HUES6 (cell line): ENCODE measurements around the gene NCOA6.
A peak's percentile ranks its signal among the peaks of the same experiment; 100 is the strongest.

Experiments
- H3K27ac ChIP-seq: 2 replicates; pipeline ENCODE4 v1.7.0; 2013; ENCODE audit warnings: low read depth, mild to moderate bottlenecking, low read length, inconsistent platforms
- H3K27me3 ChIP-seq: 2 replicates; pipeline ENCODE4 v1.6.1; 2013; ENCODE audit warnings: low read length; ENCODE audit not compliant: control insufficient read depth, insufficient read depth
- H3K36me3 ChIP-seq: 2 replicates; pipeline ENCODE4 v1.6.1; 2013; ENCODE audit warnings: low read length; ENCODE audit not compliant: control insufficient read depth, insufficient read depth
- H3K4me1 ChIP-seq: 2 replicates; pipeline ENCODE4 v1.6.1; 2013; ENCODE audit warnings: low read length; ENCODE audit not compliant: control insufficient read depth, insufficient read depth
- H3K4me3 ChIP-seq: 2 replicates; pipeline ENCODE4 v1.5.1; 2013; ENCODE audit warnings: low read depth, low read length
- H3K9ac ChIP-seq: one replicate; pipeline ENCODE4 v1.6.1; 2013; ENCODE audit warnings: mild to moderate bottlenecking, low read length
- H3K9me3 ChIP-seq: 2 replicates; pipeline ENCODE4 v1.6.1; 2013; ENCODE audit warnings: low read depth, low read length; ENCODE audit not compliant: control insufficient read depth, insufficient read depth

The NCOA6 gene

GRCh38 chr20:34675993-34676641 lies 149.3 kb downstream of the NCOA6 start:
- peak overlapping the region; percentile 47 for H3K9ac ChIP-seq
- no peak overlapping the region for H3K27ac ChIP-seq
- no peaks in the 10 kb centered on the region for H3K27me3 ChIP-seq
- peak overlapping the region; percentile 80 for H3K4me3 ChIP-seq
- no peaks in the 10 kb centered on the region for H3K36me3 ChIP-seq
- no peaks in the 10 kb centered on the region for H3K9me3 ChIP-seq
- H3K4me1 ChIP-seq: no peaks in the 10 kb centered on the region

- Histone ChIP-seq H3K9ac (no peak overlapping the region), H3K4me1 (no peaks in the 10 kb centered on the region), H3K9me3 (no peaks in the 10 kb centered on the region), H3K27me3 (no peaks in the 10 kb centered on the region), H3K36me3 (no peaks in the 10 kb centered on the region), H3K27ac (no peak overlapping the region), H3K4me3 (peak overlapping the region; percentile 80; the same call in 1 of the 2 replicates)
Observed at GRCh38 chr20:34675561-34675960, 149.9 kb downstream of the NCOA6 start.

- Histone ChIP-seq H3K27me3 (no peaks in the 10 kb centered on the region), H3K4me1 (no peaks in the 10 kb centered on the region), H3K9me3 (0 out of 2 replicates have a peak, but pooled peaks cover 5% of the 10 kb centered on the region), H3K27ac (no peak overlapping the region), H3K36me3 (no peaks in the 10 kb centered on the region), H3K9ac (no peak overlapping the region), H3K4me3 (no peak overlapping the region)
Observed at GRCh38 chr20:34673412-34673811, 152.0 kb downstream of the NCOA6 start.

- no peaks in the 10 kb centered on the region for H3K4me1 ChIP-seq
- H3K27me3 ChIP-seq: no peaks in the 10 kb centered on the region
Observed at GRCh38 chr20:34669094-34669493, 156.4 kb downstream of the NCOA6 start.

More at GRCh38 chr20:34669094-34669493, 156.4 kb downstream of the NCOA6 start:
- Histone ChIP-seq H3K4me3 (no peak overlapping the region), H3K9ac (no peak overlapping the region), H3K9me3 (0 out of 2 replicates have a peak, but pooled peaks cover 5% of the 10 kb centered on the region), H3K27ac (no peak overlapping the region), H3K36me3 (no peaks in the 10 kb centered on the region)
